Cardiac fibroblast (primary cell): Measurements from ENCODE around the gene PALLD.

Experiments
- DNase-seq, 2 donors: peaks; one replicate each; pipeline versions ENCODE4 v3.0.0 to v3.0.0-alpha.2; 2010; ENCODE audit warnings: low read depth in 2 of 2
- H3K4me3 ChIP-seq, 2 donors: replicated peaks in 1 of 2; 1 replicate in 1 of 2; 2 replicates in 1 of 2; pipeline ENCODE4 v1.5.1; 2011; ENCODE audit warnings: low read depth in 2 of 2, low read length in 2 of 2, mild to moderate bottlenecking in 2 of 2, moderate library complexity in 1 of 2
- TF ChIP-seq, protein P1 (sequence below): IDR thresholded peaks from one replicate; pipeline ENCODE4 v1.5.1; 2011; ENCODE audit warnings: low read depth, mild to moderate bottlenecking, low read length, inconsistent platforms

PALLD gene

DNA sequence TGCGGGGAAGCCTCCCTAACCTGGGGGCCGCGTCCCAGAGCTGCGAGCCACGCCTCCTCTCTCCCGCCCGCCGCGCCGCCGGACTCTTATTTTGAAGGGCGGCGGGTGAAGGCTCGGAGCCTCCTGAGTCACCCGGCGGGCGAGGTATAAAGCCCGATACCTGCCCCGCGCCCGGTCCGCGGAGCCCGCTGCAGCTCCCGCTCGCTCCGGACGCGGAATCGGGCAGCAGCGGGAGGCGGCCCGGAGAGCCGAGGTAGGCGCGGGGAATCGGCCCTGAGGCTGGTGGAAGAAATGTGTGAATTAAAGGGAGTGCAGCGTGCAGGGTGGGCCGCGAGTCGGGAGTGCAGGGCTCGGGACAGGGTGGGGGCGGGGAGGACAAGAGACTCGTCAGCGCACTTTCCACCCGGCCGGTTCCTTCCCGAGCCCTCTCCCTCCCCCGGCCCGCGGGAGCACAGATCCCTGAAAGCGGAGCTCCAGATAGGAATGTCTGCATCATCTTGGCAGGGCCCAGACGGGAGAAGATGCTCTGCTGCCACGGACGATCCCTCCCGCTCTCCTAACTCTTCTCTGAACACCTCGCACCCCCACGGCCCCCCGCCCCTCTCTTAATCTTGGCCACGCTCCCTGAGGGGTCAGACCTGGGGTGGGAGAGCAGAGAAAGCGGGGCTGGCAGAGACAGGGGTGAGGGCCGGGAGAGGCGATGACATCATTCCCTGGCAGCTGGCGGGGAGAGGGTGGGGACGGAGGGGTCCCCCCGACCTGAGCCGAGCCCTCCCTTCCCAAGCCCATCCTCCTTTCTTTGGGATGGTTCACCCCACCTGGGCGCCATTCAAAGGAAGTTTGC lies 335.3 kb downstream of the PALLD start:
- H3K4me3 ChIP-seq: peak overlapping the region; percentile 89 to 94
- TF ChIP-seq, protein P1, sequence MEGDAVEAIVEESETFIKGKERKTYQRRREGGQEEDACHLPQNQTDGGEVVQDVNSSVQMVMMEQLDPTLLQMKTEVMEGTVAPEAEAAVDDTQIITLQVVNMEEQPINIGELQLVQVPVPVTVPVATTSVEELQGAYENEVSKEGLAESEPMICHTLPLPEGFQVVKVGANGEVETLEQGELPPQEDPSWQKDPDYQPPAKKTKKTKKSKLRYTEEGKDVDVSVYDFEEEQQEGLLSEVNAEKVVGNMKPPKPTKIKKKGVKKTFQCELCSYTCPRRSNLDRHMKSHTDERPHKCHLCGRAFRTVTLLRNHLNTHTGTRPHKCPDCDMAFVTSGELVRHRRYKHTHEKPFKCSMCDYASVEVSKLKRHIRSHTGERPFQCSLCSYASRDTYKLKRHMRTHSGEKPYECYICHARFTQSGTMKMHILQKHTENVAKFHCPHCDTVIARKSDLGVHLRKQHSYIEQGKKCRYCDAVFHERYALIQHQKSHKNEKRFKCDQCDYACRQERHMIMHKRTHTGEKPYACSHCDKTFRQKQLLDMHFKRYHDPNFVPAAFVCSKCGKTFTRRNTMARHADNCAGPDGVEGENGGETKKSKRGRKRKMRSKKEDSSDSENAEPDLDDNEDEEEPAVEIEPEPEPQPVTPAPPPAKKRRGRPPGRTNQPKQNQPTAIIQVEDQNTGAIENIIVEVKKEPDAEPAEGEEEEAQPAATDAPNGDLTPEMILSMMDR: no peak
- DNase-seq: peak; percentile 81 to 84

DNA sequence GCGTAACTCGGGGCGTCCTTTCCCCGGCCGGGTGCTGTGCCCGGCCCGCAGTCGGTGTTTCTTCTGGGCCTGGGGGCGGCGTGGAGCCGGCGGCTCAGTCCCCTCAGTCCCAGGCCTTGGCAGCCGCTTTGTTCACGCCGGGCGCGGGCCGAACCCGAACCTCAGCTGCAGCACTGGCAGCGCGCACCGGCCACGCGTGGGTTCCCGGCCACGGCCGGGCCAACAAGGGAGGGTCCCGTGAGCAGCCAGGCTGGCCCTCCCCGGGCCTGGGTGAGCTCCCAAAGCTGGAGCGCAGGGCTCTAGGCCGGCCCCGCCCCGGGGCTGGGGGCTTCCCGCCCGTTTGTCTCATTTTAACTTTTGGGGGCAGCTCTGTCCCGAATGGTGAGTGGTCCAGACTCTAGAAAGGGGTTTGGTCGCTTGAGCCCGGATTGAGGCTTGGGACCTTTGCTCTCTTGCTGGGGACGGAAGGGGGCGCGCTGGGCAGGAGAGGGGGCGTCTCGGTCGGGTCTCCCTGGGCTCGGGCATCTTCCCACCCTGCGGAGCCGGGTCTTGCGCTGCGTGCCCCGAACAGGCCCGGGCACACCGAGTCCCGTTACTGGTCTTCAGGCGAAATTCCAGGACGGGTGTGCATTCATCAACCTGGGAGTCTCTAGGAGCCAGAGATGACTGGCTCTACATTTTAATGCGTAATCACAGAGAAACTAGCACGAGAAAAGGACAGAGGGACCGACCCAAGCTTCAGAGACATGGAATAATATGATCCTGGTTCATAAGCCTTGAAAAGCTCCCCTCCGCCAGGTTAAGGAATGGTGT lies 336.1 kb downstream of the PALLD start:
- DNase-seq: peak; percentile 35 to 53
- TF ChIP-seq, protein P1: peak; percentile 31
- H3K4me3 ChIP-seq: peak overlapping the region; percentile 89 to 94

DNA sequence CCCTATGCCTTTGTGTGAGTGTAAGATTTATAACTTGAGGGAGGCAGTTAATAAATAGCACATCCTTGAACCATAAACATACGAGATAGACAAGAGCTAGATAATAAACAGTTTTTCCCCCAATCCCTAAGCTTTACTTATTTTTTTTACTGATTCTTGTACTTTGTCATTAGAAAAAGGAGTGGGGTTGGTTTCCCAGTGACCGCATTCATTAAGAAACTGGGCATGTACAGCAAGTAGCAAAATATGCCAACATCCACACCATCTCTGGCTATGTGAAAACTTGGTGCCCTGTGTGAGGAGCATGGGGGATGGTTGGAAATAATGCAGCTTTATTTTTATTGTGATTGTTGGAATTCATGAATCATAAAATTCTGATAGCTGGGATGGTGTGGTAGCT lies 337.0 kb downstream of the PALLD start:
- DNase-seq: no peak
- TF ChIP-seq, protein P1: no peak
- H3K4me3 ChIP-seq: peak overlapping the region in 1 of 2 donors; percentile 89

DNA sequence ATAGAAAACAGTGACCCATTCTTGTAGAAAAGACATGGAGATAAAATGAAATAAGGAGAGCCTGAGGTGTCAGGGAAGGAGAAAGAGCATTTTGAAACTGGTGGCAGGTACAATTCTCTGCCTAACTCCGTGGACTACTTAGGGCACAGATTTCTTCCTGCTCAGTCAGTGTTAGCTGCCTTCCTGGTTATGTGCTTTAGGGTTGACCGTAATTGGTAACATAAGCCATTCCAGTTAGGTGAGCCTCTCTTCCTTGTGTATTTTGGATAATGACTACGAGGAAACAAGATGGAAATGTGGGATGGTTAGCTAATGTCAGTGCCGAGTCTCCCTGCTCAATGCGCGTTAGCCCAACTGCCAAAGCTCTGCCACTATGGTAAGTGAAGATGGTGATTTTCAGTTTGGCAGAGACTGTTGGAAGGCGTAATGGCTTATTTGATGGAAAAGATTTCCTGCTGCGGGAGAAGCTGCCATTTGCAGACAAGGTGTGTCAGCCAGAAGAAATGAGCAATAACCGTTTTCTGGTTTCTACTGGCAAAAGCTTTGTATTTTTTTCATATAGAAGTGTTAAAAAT lies 339.1 kb downstream of the PALLD start:
- no peak overlapping the region for H3K4me3 ChIP-seq
- no peak for DNase-seq
- TF ChIP-seq, protein P1: no peak

DNA sequence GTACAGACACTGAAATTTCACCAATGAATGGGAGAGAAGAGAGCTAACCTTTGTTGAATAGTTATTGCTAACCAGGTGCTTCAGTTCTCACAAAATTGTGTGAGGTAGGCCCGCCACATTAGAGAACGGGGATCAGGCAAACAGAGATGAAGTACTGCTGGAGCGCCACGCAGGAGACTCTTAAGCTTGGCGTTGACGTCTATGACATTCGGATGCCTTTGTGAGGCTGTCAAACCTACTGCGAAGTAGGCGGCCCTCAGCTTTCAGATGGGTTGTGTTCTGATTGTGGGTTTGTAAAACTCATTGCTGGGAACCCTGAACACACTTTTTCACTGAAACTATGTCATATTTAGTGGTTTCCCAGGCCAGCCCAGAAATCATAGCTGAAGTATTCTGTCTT lies 339.6 kb downstream of the PALLD start:
- H3K4me3 ChIP-seq: no peak overlapping the region
- no peak for DNase-seq
- TF ChIP-seq, protein P1: no peak

DNA sequence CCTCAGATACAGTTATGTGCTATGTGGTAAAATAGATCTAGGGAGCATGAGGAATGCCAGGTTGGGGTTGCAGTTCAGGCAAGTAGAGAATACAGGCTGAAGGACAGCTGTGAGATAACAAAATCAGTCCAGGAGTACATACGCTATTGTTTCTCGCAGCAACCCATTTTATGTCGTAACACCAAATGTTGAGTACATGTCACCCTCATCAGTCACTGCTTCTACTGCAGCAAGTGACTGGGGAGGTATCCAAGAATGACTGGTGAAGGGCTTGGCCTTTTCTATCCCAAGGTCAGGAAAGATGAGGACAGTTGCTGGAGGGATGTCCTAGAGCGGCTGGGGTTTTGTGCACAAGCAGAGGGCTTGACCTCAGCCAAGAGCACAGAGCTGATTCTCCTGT lies 341.1 kb downstream of the PALLD start:
- DNase-seq: peak in 1 of 2 donors; percentile 29
- no peak overlapping the region for H3K4me3 ChIP-seq
- TF ChIP-seq, protein P1: no peak
